Stimulated activated CD8-positive, alpha-beta memory T cell treated with anti-CD3 and anti-CD28 coated beads, Interleukin-15, amount 100 ng/mL, for 48 hours (primary cell): ENCODE results near the gene CSTPP1.
"Not testable (repeated sequence)": the region's sequence is repeated elsewhere in the genome, so short reads cannot be mapped to it uniquely, and the experiment has no call there.

Experiments
- DNase-seq, 2 donors: peaks; one replicate each; pipeline ENCODE4 v3.0.0-alpha.2; 2020; ENCODE audit warnings: low read depth in 2 of 2

CSTPP1 gene

DNA sequence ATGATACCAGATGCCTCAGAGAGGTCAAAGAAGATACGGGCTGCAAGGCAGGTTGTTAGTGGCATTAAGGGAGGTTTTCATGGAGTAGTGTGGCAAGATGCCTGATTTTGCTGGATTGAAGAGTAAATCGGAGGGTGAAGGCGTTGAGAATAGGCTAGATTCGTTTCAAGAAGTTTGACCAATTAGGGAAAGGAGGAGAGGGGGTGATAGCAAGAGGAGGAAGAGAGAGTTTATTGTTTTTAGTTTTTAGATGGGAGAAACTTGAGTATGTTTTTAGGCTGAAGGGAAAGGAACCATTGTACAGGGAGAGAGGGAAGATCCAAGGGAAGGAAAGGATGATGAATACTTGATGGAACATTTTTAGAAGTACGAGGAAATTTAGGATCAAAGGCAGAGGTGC, 16.5 kb downstream of the CSTPP1 start:
- no peak for DNase-seq

- DNase-seq, result no peak
These were observed 22.2 kb downstream of the CSTPP1 start for GRCh38 chr11:46958777-46959176.

- no peak for DNase-seq
These were observed 24.5 kb downstream of the CSTPP1 start for GRCh38 chr11:46961041-46961440.

DNA sequence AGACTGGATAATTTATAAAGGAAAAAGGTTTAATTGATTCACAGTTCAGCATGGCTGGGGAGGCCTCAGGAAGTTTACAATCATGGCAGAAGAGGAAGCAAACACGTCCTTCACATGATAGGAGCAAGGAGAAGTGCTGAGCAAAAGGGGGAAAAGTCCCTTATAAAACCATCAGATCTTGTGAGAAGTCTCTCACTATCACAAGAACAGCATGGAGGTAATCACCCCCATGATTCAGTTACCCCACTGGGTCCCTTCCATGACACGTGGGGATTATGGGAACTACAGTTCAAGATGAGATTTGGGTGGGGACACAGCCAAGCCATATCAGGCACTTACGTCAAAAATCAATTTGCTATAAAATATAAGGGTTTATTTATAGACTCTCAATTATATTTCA, 25.3 kb downstream of the CSTPP1 start:
- not testable (repeated sequence) for DNase-seq

DNA sequence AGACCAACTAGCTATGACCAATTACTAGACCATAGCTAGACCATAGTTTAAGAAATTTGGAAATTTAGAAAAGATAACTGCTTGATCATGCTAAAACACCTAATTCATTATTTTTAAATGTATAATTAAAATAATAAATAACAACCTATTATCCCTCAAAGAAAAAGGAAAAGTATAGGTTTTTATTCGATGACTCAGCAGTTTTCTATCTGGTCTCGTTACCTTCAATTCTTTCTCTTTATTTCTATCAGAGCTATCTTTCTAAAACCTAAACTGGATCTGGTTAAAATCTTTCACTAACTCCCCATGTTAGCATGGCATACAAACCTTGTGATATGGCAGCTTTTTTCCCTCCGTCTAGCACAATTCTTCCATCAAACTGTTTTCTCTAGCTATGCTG, 27.3 kb downstream of the CSTPP1 start:
- DNase-seq, result no peak

DNA sequence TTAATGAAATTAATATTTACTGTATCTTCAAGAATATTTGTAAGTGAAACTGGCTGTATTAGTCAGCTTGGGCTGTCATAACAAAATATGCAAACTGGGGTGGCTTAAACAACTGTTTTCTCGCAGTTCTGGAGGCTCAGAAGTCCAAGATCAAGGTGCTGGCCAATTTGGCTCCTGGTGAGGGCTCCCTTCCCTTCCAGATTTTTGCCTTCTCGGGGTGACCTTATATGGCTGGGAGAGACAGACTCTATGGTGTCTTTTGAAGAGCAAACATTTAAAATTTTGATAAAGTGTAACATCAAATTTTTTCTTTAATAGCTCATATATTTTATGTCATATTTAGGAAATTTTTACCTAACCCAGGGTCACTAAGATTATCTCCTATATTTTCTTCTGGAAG, 30.2 kb downstream of the CSTPP1 start:
- no peak for DNase-seq

DNA sequence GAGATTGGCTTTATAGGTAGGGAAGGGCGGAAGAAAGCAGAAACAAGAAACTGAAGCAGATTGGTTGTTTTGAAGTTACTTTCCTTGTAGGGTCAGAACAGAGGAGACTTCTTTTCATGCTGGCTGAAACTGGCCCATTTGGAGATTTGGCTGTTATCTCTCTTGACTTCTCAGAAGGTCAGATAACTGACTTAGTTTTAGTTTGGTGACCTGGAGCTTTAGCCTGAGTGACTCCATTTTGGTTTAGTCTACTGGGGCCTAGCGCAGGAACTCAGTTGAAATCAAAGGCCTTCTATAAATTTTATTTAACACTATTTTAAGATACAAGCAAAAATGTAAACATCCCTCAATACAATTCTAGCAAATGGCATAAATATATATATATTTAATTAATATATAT, 31.4 kb downstream of the CSTPP1 start:
- no peak for DNase-seq

- no peak for DNase-seq
These were observed 32.8 kb downstream of the CSTPP1 start for GRCh38 chr11:46969379-46969778.

- no peak for DNase-seq
These were observed 34.5 kb downstream of the CSTPP1 start for GRCh38 chr11:46970913-46971625.

- no peak for DNase-seq
These were observed 35.8 kb downstream of the CSTPP1 start for GRCh38 chr11:46972343-46972742.

DNA sequence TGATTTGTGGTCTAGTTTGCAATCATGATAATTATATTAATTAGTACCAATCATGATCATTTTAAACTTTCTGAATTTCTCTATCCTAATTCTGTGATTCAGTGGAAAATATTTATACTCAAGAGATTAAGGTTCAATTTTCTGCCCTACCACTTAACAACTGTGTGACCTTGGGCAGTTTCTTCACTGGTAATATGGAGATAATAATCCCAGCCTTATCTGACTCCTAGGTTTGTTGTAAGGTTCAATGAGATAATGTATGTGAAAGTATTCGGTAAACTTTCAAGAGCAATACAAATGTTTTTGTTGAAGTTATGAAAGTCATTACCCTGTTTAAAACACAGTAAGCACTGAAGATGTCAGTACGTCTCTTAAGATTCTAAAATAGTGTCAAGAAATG, 36.3 kb downstream of the CSTPP1 start:
- DNase-seq, result no peak

GRCh38 chr11:46976182-46976854, 39.8 kb downstream of the CSTPP1 start:
- DNase-seq, result no peak

GRCh38 chr11:46977038-46977813, 40.7 kb downstream of the CSTPP1 start:
- no peak for DNase-seq

DNA sequence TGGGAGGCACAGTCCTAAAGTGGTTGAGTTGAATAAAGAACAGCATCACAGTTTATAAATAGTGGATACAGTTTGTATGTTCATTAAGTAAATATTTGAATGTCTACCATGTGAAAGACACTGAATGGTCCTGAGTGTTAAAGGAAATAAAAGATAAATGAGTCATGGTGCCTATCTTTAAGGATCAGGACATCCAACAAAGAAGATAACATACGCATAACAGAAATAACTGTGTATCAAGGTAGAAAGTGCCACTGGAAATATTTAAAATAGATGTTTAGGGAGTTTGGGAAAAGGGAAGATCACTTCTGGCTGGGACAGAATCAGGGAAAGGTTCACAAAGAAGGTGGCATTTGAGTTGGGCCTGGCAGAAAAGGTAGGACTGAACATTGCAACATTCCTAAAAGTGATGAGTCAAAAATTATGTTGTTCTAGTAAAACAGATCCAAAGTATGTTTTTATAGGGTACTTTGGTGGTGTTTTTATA, 41.5 kb downstream of the CSTPP1 start:
- no peak for DNase-seq

DNA sequence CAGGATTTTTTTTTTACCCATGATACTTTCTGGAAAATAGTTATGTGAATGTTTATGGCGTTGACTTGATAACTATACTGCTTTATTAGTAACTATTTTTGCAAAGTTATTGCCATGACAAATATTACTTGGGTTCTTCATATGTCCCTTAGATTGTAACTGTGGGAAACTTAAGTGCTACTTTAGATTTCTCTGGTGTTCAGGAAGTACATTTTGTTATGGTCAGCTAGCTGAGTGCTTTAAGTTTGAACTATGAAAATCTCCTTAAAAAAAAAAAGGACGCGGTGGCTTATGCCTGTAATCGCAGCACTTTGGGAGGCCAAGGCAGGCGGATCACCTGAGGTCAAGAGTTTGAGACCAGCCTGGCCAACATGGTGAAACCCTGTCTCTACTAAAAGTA, 42.8 kb downstream of the CSTPP1 start:
- DNase-seq, result no peak

DNA sequence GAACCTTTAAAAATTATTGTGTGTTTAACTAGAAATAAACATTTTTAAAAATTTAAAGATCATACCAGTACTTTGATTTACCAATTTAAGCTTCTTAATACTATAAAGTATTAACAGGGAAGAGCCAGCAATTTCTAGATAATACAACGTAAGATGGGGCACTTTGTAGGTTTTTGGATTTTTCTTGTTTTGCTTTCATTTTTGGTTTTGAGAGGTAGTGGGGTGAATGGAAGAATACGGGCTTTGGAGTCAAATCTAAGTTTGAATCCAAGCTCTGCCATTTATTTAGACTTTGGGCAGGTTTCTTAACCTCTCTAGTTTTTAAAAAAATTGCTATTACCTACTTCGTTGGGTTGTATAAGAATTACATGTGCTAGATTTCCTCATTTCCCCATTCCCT, 44.9 kb downstream of the CSTPP1 start:
- no peak for DNase-seq

- no peak for DNase-seq
These were observed 46.4 kb downstream of the CSTPP1 start for GRCh38 chr11:46982797-46983452.

DNA sequence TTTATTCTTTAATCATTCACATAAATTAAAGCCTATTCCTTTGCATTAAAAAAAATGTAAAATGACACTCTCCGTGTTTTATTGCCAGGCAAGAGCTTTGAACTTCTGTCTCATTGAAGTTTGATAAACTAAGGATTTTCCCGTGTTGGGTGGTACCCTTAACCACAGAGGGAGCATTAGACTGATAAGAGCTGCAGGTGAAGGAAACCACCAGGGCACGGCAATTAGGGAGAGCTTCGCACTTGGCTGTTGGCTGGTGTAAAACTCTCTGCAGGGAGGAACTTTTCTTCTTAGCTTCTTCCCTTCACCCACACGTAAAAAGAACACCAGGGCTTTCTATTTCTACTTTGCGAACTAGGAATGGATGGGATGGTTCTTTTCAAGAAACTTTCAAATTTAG, 47.0 kb downstream of the CSTPP1 start:
- no peak for DNase-seq

DNA sequence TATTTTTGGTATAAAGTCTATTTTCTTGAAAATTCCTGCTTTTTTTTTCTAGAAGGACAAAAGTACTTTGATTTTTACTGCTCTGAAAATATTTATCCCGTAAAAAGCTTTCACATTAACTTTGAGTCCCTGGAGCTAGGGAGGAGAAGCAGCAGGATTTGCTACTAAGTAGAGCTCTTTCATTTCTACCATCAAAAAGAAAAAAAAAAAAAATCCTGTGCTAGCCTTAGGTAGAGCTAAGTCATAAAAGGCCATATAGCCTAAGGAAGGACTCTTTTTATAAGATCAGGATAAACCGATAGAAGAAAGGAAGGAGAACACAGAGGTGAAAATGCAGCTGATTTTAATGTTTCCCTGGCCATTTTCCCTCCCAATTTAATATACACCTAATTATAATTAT, 48.0 kb downstream of the CSTPP1 start:
- no peak for DNase-seq

DNA sequence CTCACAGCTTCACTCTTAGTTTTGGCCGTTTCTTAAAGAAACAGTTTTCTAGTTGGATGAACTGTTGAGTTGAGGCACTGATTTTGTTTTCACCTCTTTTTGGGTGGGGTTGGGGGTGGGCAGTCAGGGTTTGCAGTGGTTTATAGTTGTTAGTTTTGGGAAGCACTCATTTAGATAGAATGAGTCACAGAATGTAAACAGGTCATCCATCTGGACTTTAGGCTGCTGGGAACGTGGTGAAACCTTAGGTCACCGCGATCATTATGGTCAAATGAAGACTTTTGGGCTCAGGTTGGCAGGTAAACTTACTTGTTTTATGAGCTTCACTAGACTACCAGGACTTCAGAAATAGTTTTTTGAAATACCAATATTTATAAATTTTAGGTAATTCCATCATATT, 48.4 kb downstream of the CSTPP1 start:
- no peak for DNase-seq

DNA sequence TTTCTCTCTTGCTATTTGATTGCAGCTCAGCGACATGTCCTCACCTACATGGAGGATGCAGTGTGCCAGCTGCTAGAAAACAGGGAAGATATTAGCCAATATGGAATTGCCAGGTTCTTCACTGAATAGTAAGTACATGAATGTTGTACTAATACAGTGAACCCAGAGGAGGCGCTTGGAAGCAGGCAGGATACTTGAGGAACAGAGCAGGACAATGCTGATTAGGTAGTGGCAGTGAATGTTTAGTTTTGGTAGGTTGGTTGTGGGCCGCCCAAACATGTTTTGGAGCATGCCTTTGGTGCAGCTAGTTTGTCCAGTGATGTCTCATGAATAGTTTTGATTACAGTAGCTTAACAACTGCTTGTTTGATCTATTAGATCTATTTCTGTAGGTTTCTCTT, 50.6 kb downstream of the CSTPP1 start:
- no peak for DNase-seq

- not testable (repeated sequence) for DNase-seq
These were observed 53.4 kb downstream of the CSTPP1 start for GRCh38 chr11:46989810-46990487.
